ENCODE measurements around the gene SF3B2. TPM values are rescaled to one million over a fixed set of nuclear protein-coding genes. Genes with fewer than 3 reads are reported as not detected.
"Not testable (repeated sequence)": the region's sequence is repeated elsewhere in the genome, so short reads cannot be mapped to it uniquely, and the experiment has no call there.

The SF3B2 gene
- total RNA-seq, 2 experiments from 2014 or later: 256 to 281 TPM

- H3K4me3 Mint-ChIP-seq: no peak overlapping the region
- DNase-seq (no peak), ATAC-seq (no peak)
- no peaks in the 10 kb centered on the region for H3K27me3 Mint-ChIP-seq
- no peaks in the 10 kb centered on the region for H3K9me3 Mint-ChIP-seq (ENCODE audit: low read depth)
- peaks cover 35% of the 10 kb centered on the region for H3K36me3 Mint-ChIP-seq
- no peak overlapping the region for H3K27ac Mint-ChIP-seq
- H3K4me1 Mint-ChIP-seq: peaks cover 39% of the 10 kb centered on the region
- CTCF ChIA-PET: interaction anchor here (1.0 to 10.7 kb wide), 2 partner anchors 10 to 61 kb away, joined by 4 to 95 read pairs; no protein-coding TSS in a partner anchor
Observed at GRCh38 chr11:66073669-66074068, 21.5 kb downstream of the SF3B2 start.

- peaks cover 44% of the 10 kb centered on the region for H3K4me1 Mint-ChIP-seq
- no peak for ATAC-seq
- CTCF ChIA-PET: interaction anchor here (0.7 to 1.3 kb wide), 4 partner anchors 40 to 144 kb away, joined by 3 to 4 read pairs (median 3); no protein-coding TSS in a partner anchor
Observed at GRCh38 chr11:66075273-66075672, 23.1 kb downstream of the SF3B2 start.

GRCh38 chr11:66076561-66076960 is 24.4 kb downstream of the SF3B2 start:
- CTCF ChIA-PET: interaction anchor here (1.3 to 6.1 kb wide), 4 partner anchors 8 to 145 kb away, joined by 3 to 50 read pairs (median 4); partner anchors contain the start of gene PACS1
- Mint-ChIP-seq H3K4me1 (peaks cover 55% of the 10 kb centered on the region), H3K27me3 (no peaks in the 10 kb centered on the region), H3K4me3 (no peak overlapping the region), H3K36me3 (peaks cover 34% of the 10 kb centered on the region), H3K9me3 (ENCODE audit: low read depth) (no peaks in the 10 kb centered on the region), H3K27ac (no peak overlapping the region)
- ATAC-seq (no peak), DNase-seq (no peak)

More at GRCh38 chr11:66075273-66075672, 23.1 kb downstream of the SF3B2 start:
- peaks cover 36% of the 10 kb centered on the region for H3K36me3 Mint-ChIP-seq
- no peaks in the 10 kb centered on the region for H3K9me3 Mint-ChIP-seq (ENCODE audit: low read depth)
- no peaks in the 10 kb centered on the region for H3K27me3 Mint-ChIP-seq
- no peak for DNase-seq
- no peak overlapping the region for H3K4me3 Mint-ChIP-seq
- H3K27ac Mint-ChIP-seq: no peak overlapping the region

- Mint-ChIP-seq H3K9me3 (ENCODE audit: low read depth) (no peaks in the 10 kb centered on the region), H3K36me3 (peaks cover 33% of the 10 kb centered on the region), H3K27ac (peak overlapping the region; percentile 45), H3K27me3 (no peaks in the 10 kb centered on the region), H3K4me1 (peaks cover 54% of the 10 kb centered on the region), H3K4me3 (no peak overlapping the region)
- ATAC-seq: no peak
- no peak for DNase-seq
- CTCF ChIA-PET: interaction anchor here (0.7 to 6.1 kb wide), 3 partner anchors 10 to 144 kb away, joined by 3 to 50 read pairs (median 4); partner anchors contain the start of gene PACS1
Observed at GRCh38 chr11:66077927-66078326, 25.8 kb downstream of the SF3B2 start.

- CTCF ChIA-PET: interaction anchor here (1.5 to 6.1 kb wide), 3 partner anchors 11 to 48 kb away, joined by 4 to 50 read pairs (median 14); partner anchors contain the start of gene PACS1
- not testable (repeated sequence) for H3K4me3 Mint-ChIP-seq; H3K27me3 Mint-ChIP-seq; DNase-seq; H3K9me3 Mint-ChIP-seq (ENCODE audit: low read depth); H3K27ac Mint-ChIP-seq; ATAC-seq
- H3K36me3 Mint-ChIP-seq: peaks cover 28% of the 10 kb centered on the region
- H3K4me1 Mint-ChIP-seq: peaks cover 57% of the 10 kb centered on the region
Observed at GRCh38 chr11:66078949-66079348, 26.8 kb downstream of the SF3B2 start.

- H3K27ac Mint-ChIP-seq: peak overlapping the region; percentile 97
- peaks cover 20% of the 10 kb centered on the region for H3K36me3 Mint-ChIP-seq
- peak; percentile 73 for DNase-seq
- no peaks in the 10 kb centered on the region for H3K9me3 Mint-ChIP-seq (ENCODE audit: low read depth)
- H3K4me1 Mint-ChIP-seq: peaks cover 57% of the 10 kb centered on the region
- peak overlapping the region; percentile 69 for H3K4me3 Mint-ChIP-seq
- peak; percentile 62 for ATAC-seq
- H3K27me3 Mint-ChIP-seq: no peaks in the 10 kb centered on the region
- CTCF ChIA-PET: interaction anchor here (1.3 to 6.1 kb wide), 12 partner anchors 12 to 189 kb away, joined by 3 to 50 read pairs (median 6); partner anchors contain the start of genes CCDC85B, PACS1 and SF3B2
Observed at GRCh38 chr11:66080055-66080817, 28.1 kb downstream of the SF3B2 start.

- DNase-seq: peak; percentile 89
- peak overlapping the region; percentile 97 for H3K27ac Mint-ChIP-seq
- no peaks in the 10 kb centered on the region for H3K27me3 Mint-ChIP-seq
- no peaks in the 10 kb centered on the region for H3K9me3 Mint-ChIP-seq (ENCODE audit: low read depth)
- peaks cover 57% of the 10 kb centered on the region for H3K4me1 Mint-ChIP-seq
- CTCF ChIA-PET: interaction anchor here (0.7 to 6.1 kb wide), 16 partner anchors 8 to 140 kb away, joined by 3 to 50 read pairs (median 6); partner anchors contain the start of genes PACS1 and SF3B2
- peaks cover 15% of the 10 kb centered on the region for H3K36me3 Mint-ChIP-seq
- peak overlapping the region; percentile 69 for H3K4me3 Mint-ChIP-seq
- ATAC-seq: peak; percentile 95
Observed at GRCh38 chr11:66081505-66081904, 29.3 kb downstream of the SF3B2 start.

- no peak for DNase-seq
Observed at GRCh38 chr11:66082946-66083698, 31.0 kb downstream of the SF3B2 start.

GRCh38 chr11:66083767-66084166 is 31.6 kb downstream of the SF3B2 start:
- Mint-ChIP-seq H3K36me3 (peaks cover 7% of the 10 kb centered on the region), H3K27me3 (no peaks in the 10 kb centered on the region), H3K4me1 (peaks cover 48% of the 10 kb centered on the region), H3K4me3 (no peak overlapping the region), H3K27ac (peak overlapping the region; percentile 2), H3K9me3 (ENCODE audit: low read depth) (no peaks in the 10 kb centered on the region)
- CTCF ChIA-PET: interaction anchor here (0.7 to 1.1 kb wide), 2 partner anchors 10 to 53 kb away, joined by 4 read pairs; no protein-coding TSS in a partner anchor
- DNase-seq (no peak), ATAC-seq (no peak)

More at GRCh38 chr11:66082946-66083698, 31.0 kb downstream of the SF3B2 start:
- CTCF ChIA-PET: interaction anchor here (0.7 to 1.1 kb wide), 2 partner anchors 10 to 53 kb away, joined by 4 read pairs; no protein-coding TSS in a partner anchor
- H3K9me3 Mint-ChIP-seq (ENCODE audit: low read depth): no peaks in the 10 kb centered on the region
- H3K4me3 Mint-ChIP-seq: no peak overlapping the region
- peaks cover 52% of the 10 kb centered on the region for H3K4me1 Mint-ChIP-seq
- no peaks in the 10 kb centered on the region for H3K27me3 Mint-ChIP-seq
- H3K27ac Mint-ChIP-seq: peak overlapping the region; percentile 14
- ATAC-seq: no peak
- peaks cover 11% of the 10 kb centered on the region for H3K36me3 Mint-ChIP-seq

- no peak for DNase-seq
- CTCF ChIA-PET: interaction anchor here (0.9 to 1.0 kb wide), 2 partner anchors 17 to 31 kb away, joined by 3 to 5 read pairs; no protein-coding TSS in a partner anchor
- H3K4me3 Mint-ChIP-seq: no peak overlapping the region
- peaks cover 9% of the 10 kb centered on the region for H3K36me3 Mint-ChIP-seq
- H3K9me3 Mint-ChIP-seq (ENCODE audit: low read depth): no peaks in the 10 kb centered on the region
- ATAC-seq: no peak
- no peak overlapping the region for H3K27ac Mint-ChIP-seq
- H3K4me1 Mint-ChIP-seq: peaks cover 38% of the 10 kb centered on the region
- no peaks in the 10 kb centered on the region for H3K27me3 Mint-ChIP-seq
Observed at GRCh38 chr11:66084821-66085475, 32.8 kb downstream of the SF3B2 start.

GRCh38 chr11:66087148-66087908 is 35.2 kb downstream of the SF3B2 start:
- no peaks in the 10 kb centered on the region for H3K9me3 Mint-ChIP-seq (ENCODE audit: low read depth)
- H3K4me3 Mint-ChIP-seq: no peak overlapping the region
- H3K27ac Mint-ChIP-seq: no peak overlapping the region
- DNase-seq (no peak), ATAC-seq (no peak)
- CTCF ChIA-PET: no interaction called here
- no peaks in the 10 kb centered on the region for H3K27me3 Mint-ChIP-seq
- H3K4me1 Mint-ChIP-seq: peaks cover 16% of the 10 kb centered on the region
- peaks cover 13% of the 10 kb centered on the region for H3K36me3 Mint-ChIP-seq

GRCh38 chr11:66089067-66089466 is 36.9 kb downstream of the SF3B2 start:
- DNase-seq: no peak

More at GRCh38 chr11:66089067-66089466, 36.9 kb downstream of the SF3B2 start:
- Mint-ChIP-seq H3K4me3 (no peak overlapping the region), H3K36me3 (peaks cover 17% of the 10 kb centered on the region), H3K27me3 (no peaks in the 10 kb centered on the region), H3K9me3 (ENCODE audit: low read depth) (no peaks in the 10 kb centered on the region), H3K27ac (no peak overlapping the region), H3K4me1 (peaks cover 7% of the 10 kb centered on the region)
- CTCF ChIA-PET: interaction anchor here (0.8 to 1.7 kb wide), 4 partner anchors 18 to 400 kb away, joined by 3 to 4 read pairs (median 4); partner anchors contain the start of gene SF3B2
- ATAC-seq: no peak
